WTC11 (cell line): ENCODE results near the gene RND2. TPM values are rescaled to one million over a fixed set of nuclear protein-coding genes. Genes with fewer than 3 reads are reported as not detected.

Source experiments
- ATAC-seq: fragments of 200-7000 bp; cut with Tn5 transposase; 2 replicates; pipeline ENCODE4 v1.10.0; 2021; ENCODE audit warnings: mild to moderate bottlenecking, moderate library complexity
- CTCF ChIA-PET: fragments of 300-600 bp; sonication (Branson Sonifier 250); formaldehyde crosslinking; loops from one replicate; lab custom pipeline; 2021; ENCODE audit warnings: antibody characterized with exemption; lab: Charles Lee
- POLR2A ChIA-PET: fragments of 350-600 bp; sonication (Branson Sonifier 250); formaldehyde crosslinking; loops from one replicate; lab custom pipeline; 2021; ENCODE audit warnings: antibody characterized with exemption; lab: Charles Lee
- DNase-seq: peaks from one replicate; pipeline ENCODE4 v3.0.0; 2021; ENCODE audit warnings: low spot score
- H3K27ac Mint-ChIP-seq: 2 replicates; pipeline ENCODE4 v1.8.0; 2021; ENCODE audit warnings: mixed read lengths
- H3K27me3 Mint-ChIP-seq: 2 replicates; pipeline ENCODE4 v1.8.0; 2021; ENCODE audit warnings: low read depth, mild to moderate bottlenecking, moderate library complexity, mixed read lengths
- H3K36me3 Mint-ChIP-seq: 2 replicates; pipeline ENCODE4 v1.8.0; 2021; ENCODE audit warnings: mixed read lengths
- H3K4me1 Mint-ChIP-seq: 2 replicates; pipeline ENCODE4 v1.8.0; 2022; ENCODE audit warnings: mixed read lengths
- H3K4me3 Mint-ChIP-seq: 2 replicates; pipeline ENCODE4 v1.8.0; 2021; ENCODE audit warnings: mild to moderate bottlenecking, moderate library complexity, mixed read lengths
- H3K9me3 Mint-ChIP-seq: 2 replicates; pipeline ENCODE4 v1.8.0; 2021; ENCODE audit warnings: mixed read lengths
- ATF1 ChIP-seq: sonication (generic); formaldehyde crosslinking; IDR thresholded peaks from 2 replicates; pipeline ENCODE4 v1.8.1; 2023; ENCODE audit warnings: mild to moderate bottlenecking, moderate library complexity, missing genetic modification reagents
- FOXP1 ChIP-seq: sonication (generic); formaldehyde crosslinking; IDR thresholded peaks from 2 replicates; pipeline ENCODE4 v1.8.0; 2022; ENCODE audit warnings: missing genetic modification reagents, mild to moderate bottlenecking, moderate library complexity, borderline replicate concordance
- FOXP4 ChIP-seq: sonication (generic); formaldehyde crosslinking; IDR thresholded peaks from 2 replicates; pipeline ENCODE4 v1.8.0; 2022; ENCODE audit warnings: mild to moderate bottlenecking, missing genetic modification reagents
- GRHL2 ChIP-seq: fragments of 250-450 bp; sonication (Bioruptor Pico); IDR thresholded peaks from 2 replicates; pipeline ENCODE4 v1.8.0; 2022; ENCODE audit warnings: mild to moderate bottlenecking, moderate library complexity; ENCODE audit not compliant: insufficient replicate concordance, severe bottlenecking
- JUN ChIP-seq: sonication (generic); formaldehyde crosslinking; IDR thresholded peaks from 2 replicates; pipeline ENCODE4 v1.8.0; 2023; ENCODE audit warnings: mild to moderate bottlenecking, missing genetic modification reagents
- MAX ChIP-seq: sonication (generic); formaldehyde crosslinking; IDR thresholded peaks from 2 replicates; pipeline ENCODE4 v1.8.0; 2022; ENCODE audit warnings: mild to moderate bottlenecking, missing genetic modification reagents
- MLX ChIP-seq: sonication (generic); formaldehyde crosslinking; IDR thresholded peaks from 2 replicates; pipeline ENCODE4 v1.8.1; 2023; ENCODE audit warnings: mild to moderate bottlenecking, missing genetic modification reagents, moderate library complexity
- MXD4 ChIP-seq: fragments of 250-450 bp; sonication (Bioruptor Pico); IDR thresholded peaks from 2 replicates; pipeline ENCODE4 v1.8.0; 2021; ENCODE audit warnings: mild to moderate bottlenecking, moderate library complexity, borderline replicate concordance
- NFE2L1 ChIP-seq: sonication (generic); formaldehyde crosslinking; IDR thresholded peaks from 2 replicates; pipeline ENCODE4 v1.8.1; 2023; ENCODE audit warnings: missing genetic modification reagents
- NR1H2 ChIP-seq: sonication (generic); formaldehyde crosslinking; IDR thresholded peaks from 2 replicates; pipeline ENCODE4 v1.9.0; 2021; ENCODE audit warnings: mild to moderate bottlenecking, moderate library complexity, missing genetic modification reagents
- RORB ChIP-seq: fragments of 250-450 bp; sonication (Bioruptor Pico); IDR thresholded peaks from 2 replicates; pipeline ENCODE4 v1.9.0; 2021; ENCODE audit warnings: mild to moderate bottlenecking
- SMAD3 ChIP-seq: sonication (generic); formaldehyde crosslinking; IDR thresholded peaks from 2 replicates; pipeline ENCODE4 v1.8.0; 2022; ENCODE audit warnings: missing genetic modification reagents, mild to moderate bottlenecking, borderline replicate concordance
- SMAD4 ChIP-seq: sonication (generic); formaldehyde crosslinking; IDR thresholded peaks from 2 replicates; pipeline ENCODE4 v1.8.0; 2022; ENCODE audit warnings: mild to moderate bottlenecking, missing genetic modification reagents
- ZBTB43 ChIP-seq: sonication (generic); formaldehyde crosslinking; IDR thresholded peaks from 2 replicates; pipeline ENCODE4 v1.8.1; 2023; ENCODE audit warnings: mild to moderate bottlenecking, missing genetic modification reagents
- ZMAT4 ChIP-seq: fragments of 250-450 bp; sonication (Bioruptor Pico); IDR thresholded peaks from 2 replicates; pipeline ENCODE4 v1.9.0; 2021; ENCODE audit warnings: mild to moderate bottlenecking
- ZNF232 ChIP-seq: sonication (generic); formaldehyde crosslinking; IDR thresholded peaks from 2 replicates; pipeline ENCODE4 v1.8.0; 2022; ENCODE audit warnings: mild to moderate bottlenecking, missing genetic modification reagents
- ZNF425 ChIP-seq: fragments of 250-450 bp; sonication (Bioruptor Pico); conservative IDR thresholded peaks from 2 replicates; pipeline ENCODE4 v1.9.0; 2021; ENCODE audit warnings: mild to moderate bottlenecking
- ZNF532 ChIP-seq: fragments of 250-450 bp; sonication (Bioruptor Pico); IDR thresholded peaks from 2 replicates; pipeline ENCODE4 v1.9.0; 2021; ENCODE audit warnings: mild to moderate bottlenecking, borderline replicate concordance
- total RNA-seq: library from RNA; stranded (reverse); gene quantifications from 3 replicates; pipeline ENCODE4 v1.2.3, GENCODE V29; 2021

The RND2 gene
- total RNA-seq, 1 experiment from 2014 or later, result 50.2 TPM

GRCh38 chr17:43034894-43035293, 9.9 kb downstream of the RND2 start:
- DNase-seq, result no peak
- CTCF ChIA-PET, result interaction anchor here (5.0 kb wide), 1 partner anchor 11 kb away, joined by 39 read pairs; no protein-coding TSS in a partner anchor
- no peak for ATAC-seq
- no peak for TF ChIP-seq RORB (CRISPR knock-in tag)
- TF ChIP-seq MXD4 (CRISPR knock-in tag), result no peak
- TF ChIP-seq NR1H2 (CRISPR knock-in tag), result no peak
- no peak for TF ChIP-seq NFE2L1 (CRISPR knock-in tag)
- no peak for TF ChIP-seq SMAD3
- no peak for TF ChIP-seq ZNF232 (CRISPR knock-in tag)
- no peak for TF ChIP-seq FOXP1
- TF ChIP-seq ATF1 (CRISPR knock-in tag), result no peak
- no peaks in the 10 kb centered on the region for H3K9me3 Mint-ChIP-seq
- no peaks in the 10 kb centered on the region for H3K36me3 Mint-ChIP-seq
- peaks cover 69% of the 10 kb centered on the region for H3K4me1 Mint-ChIP-seq
- POLR2A ChIA-PET, result no interaction called here
- peak overlapping the region; percentile 99 for H3K27ac Mint-ChIP-seq
- no peaks in the 10 kb centered on the region for H3K27me3 Mint-ChIP-seq
- peak overlapping the region; percentile 3; the same call in 1 of the 2 replicates for H3K4me3 Mint-ChIP-seq

- H3K4me1 Mint-ChIP-seq, result peaks cover 76% of the 10 kb centered on the region
- peak overlapping the region; percentile 99 for H3K27ac Mint-ChIP-seq
- CTCF ChIA-PET, result interaction anchor here (4.3 kb wide), 1 partner anchor 15 kb away, joined by 45 read pairs; the partner anchor contains the start of gene RND2
- H3K36me3 Mint-ChIP-seq, result peaks cover 6% of the 10 kb centered on the region; the same call in 1 of the 2 replicates
- no peak for DNase-seq
- TF ChIP-seq MLX (CRISPR knock-in tag) (no peak), ZBTB43 (CRISPR knock-in tag) (no peak), SMAD4 (CRISPR knock-in tag) (no peak), JUN (no peak), ZNF532 (CRISPR knock-in tag) (no peak), GRHL2 (no peak), ZNF425 (CRISPR knock-in tag) (no peak)
- H3K9me3 Mint-ChIP-seq, result no peaks in the 10 kb centered on the region
- ATAC-seq, result no peak
- no peaks in the 10 kb centered on the region for H3K27me3 Mint-ChIP-seq
- POLR2A ChIA-PET, result no interaction called here
- no peak overlapping the region for H3K4me3 Mint-ChIP-seq
Measured at GRCh38 chr17:43039646-43040045, 14.6 kb downstream of the RND2 start.

GRCh38 chr17:43040655-43041054, 15.6 kb downstream of the RND2 start:
- TF ChIP-seq MAX (no peak), FOXP4 (no peak), ZMAT4 (CRISPR knock-in tag) (no peak)
- TF ChIP-seq, all 79 proteins: peak for 0
- H3K4me3 Mint-ChIP-seq, result no peak overlapping the region
- POLR2A ChIA-PET, result no interaction called here
- H3K4me1 Mint-ChIP-seq, result peaks cover 66% of the 10 kb centered on the region
- H3K36me3 Mint-ChIP-seq, result peaks cover 11% of the 10 kb centered on the region; the same call in 1 of the 2 replicates
- CTCF ChIA-PET, result interaction anchor here (0.6 to 4.3 kb wide), 2 partner anchors 16 to 105 kb away, joined by 4 to 45 read pairs; partner anchors contain the start of gene RND2
- H3K27me3 Mint-ChIP-seq, result no peaks in the 10 kb centered on the region
- H3K27ac Mint-ChIP-seq, result peak overlapping the region; percentile 99
- H3K9me3 Mint-ChIP-seq, result no peaks in the 10 kb centered on the region
- DNase-seq (no peak), ATAC-seq (peak; percentile 2)
